C1 segment of cervical spinal cord (tissue), 14 donors: ENCODE measurements around the gene IDUA.

ENCODE experiments used
- DNase-seq, 14 donors: peaks; one replicate each; lab custom pipeline; 2025; lab: John Stamatoyannopoulos, UW

Gene IDUA

GRCh38 chr4:1030559-1030958 lies 43.7 kb downstream of the IDUA start:
- no peak for DNase-seq

GRCh38 chr4:1031346-1031745 lies 44.5 kb downstream of the IDUA start:
- no peak for DNase-seq

GRCh38 chr4:1031956-1032795 lies 45.3 kb downstream of the IDUA start:
- no peak for DNase-seq

- DNase-seq, result no peak
Observed at GRCh38 chr4:1032861-1033260, 46.0 kb downstream of the IDUA start.

GRCh38 chr4:1033840-1034551 lies 47.2 kb downstream of the IDUA start:
- peak in 10 of 14 donors; percentile 12 to 79 (median 54) for DNase-seq

- DNase-seq, result peak in 13 of 14 donors; percentile 40 to 89 (median 78)
Observed at GRCh38 chr4:1035510-1035909, 48.7 kb downstream of the IDUA start.

GRCh38 chr4:1036095-1036494 lies 49.3 kb downstream of the IDUA start:
- no peak for DNase-seq

- no peak for DNase-seq
Observed at GRCh38 chr4:1036976-1037810, 50.3 kb downstream of the IDUA start.

GRCh38 chr4:1038948-1039492 lies 52.2 kb downstream of the IDUA start:
- no peak for DNase-seq

- DNase-seq, result no peak
Observed at GRCh38 chr4:1039493-1040343, 52.9 kb downstream of the IDUA start.

GRCh38 chr4:1040344-1041146 lies 53.7 kb downstream of the IDUA start:
- no peak for DNase-seq

GRCh38 chr4:1041147-1041935 lies 54.5 kb downstream of the IDUA start:
- no peak for DNase-seq

- no peak for DNase-seq
Observed at GRCh38 chr4:1041936-1042330, 55.1 kb downstream of the IDUA start.

- DNase-seq, result no peak
Observed at GRCh38 chr4:1042352-1043055, 55.7 kb downstream of the IDUA start.

- no peak for DNase-seq
Observed at GRCh38 chr4:1043162-1043561, 56.3 kb downstream of the IDUA start.

- peak in 8 of 14 donors; percentile 19 to 97 (median 57) for DNase-seq
Observed at GRCh38 chr4:1043651-1044468, 57.0 kb downstream of the IDUA start.

- DNase-seq, result no peak
Observed at GRCh38 chr4:1044469-1045192, 57.8 kb downstream of the IDUA start.
